GM12801 (cell line): Measurements from ENCODE around the gene CX3CR1.

ENCODE experiments used
- TF ChIP-seq, protein P1 (sequence below): IDR thresholded peaks from one replicate; pipeline ENCODE4 v1.5.1; 2011; ENCODE audit warnings: control low read depth; ENCODE audit not compliant: insufficient read length; ENCODE audit errors: extremely low read depth

Gene CX3CR1

GRCh38 chr3:39281533-39281932, 1.7 kb upstream of the CX3CR1 start:
- TF ChIP-seq, protein P1, sequence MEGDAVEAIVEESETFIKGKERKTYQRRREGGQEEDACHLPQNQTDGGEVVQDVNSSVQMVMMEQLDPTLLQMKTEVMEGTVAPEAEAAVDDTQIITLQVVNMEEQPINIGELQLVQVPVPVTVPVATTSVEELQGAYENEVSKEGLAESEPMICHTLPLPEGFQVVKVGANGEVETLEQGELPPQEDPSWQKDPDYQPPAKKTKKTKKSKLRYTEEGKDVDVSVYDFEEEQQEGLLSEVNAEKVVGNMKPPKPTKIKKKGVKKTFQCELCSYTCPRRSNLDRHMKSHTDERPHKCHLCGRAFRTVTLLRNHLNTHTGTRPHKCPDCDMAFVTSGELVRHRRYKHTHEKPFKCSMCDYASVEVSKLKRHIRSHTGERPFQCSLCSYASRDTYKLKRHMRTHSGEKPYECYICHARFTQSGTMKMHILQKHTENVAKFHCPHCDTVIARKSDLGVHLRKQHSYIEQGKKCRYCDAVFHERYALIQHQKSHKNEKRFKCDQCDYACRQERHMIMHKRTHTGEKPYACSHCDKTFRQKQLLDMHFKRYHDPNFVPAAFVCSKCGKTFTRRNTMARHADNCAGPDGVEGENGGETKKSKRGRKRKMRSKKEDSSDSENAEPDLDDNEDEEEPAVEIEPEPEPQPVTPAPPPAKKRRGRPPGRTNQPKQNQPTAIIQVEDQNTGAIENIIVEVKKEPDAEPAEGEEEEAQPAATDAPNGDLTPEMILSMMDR: no peak

DNA sequence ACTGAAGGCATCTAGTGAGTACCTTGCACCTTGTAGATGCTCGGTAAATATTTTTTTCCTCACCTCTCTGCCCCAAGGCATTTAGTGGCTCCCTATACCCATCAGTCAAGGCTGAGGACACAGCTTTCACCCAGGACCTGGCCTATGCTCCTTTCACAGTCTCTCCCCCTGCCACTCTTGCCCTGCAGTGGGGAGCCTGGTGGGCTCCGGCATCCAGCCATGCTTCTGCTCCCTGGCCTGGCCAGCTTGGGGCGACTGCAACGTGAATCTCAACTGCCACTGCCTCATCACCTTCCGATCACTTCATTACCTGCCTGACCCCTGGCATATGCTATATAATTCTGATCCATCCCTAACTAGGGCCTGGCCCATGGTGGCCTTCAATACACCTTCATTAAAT, 735 bp upstream of the CX3CR1 start:
- TF ChIP-seq, protein P1: no peak

DNA sequence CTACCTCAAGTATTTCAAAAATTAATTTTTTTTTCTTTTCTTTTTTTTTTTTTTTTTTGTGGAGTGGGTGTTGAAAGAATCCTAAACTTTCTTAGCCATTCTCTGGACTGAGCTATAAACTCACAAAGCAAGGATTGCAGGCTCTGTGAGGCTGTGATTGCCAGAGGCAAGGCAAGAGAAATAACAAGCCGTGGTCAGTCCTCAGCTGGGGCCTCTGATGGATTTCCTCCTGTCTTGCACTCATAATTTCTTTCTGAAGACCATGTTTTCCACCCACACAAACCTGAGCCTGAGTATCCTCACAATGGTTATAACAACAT, 1.3 kb downstream of the CX3CR1 start:
- TF ChIP-seq, protein P1: no peak

- TF ChIP-seq, protein P1: no peak
Measured at GRCh38 chr3:39277893-39278615, 1.8 kb downstream of the CX3CR1 start.

GRCh38 chr3:39276746-39277145, 3.1 kb downstream of the CX3CR1 start:
- TF ChIP-seq, protein P1: no peak

DNA sequence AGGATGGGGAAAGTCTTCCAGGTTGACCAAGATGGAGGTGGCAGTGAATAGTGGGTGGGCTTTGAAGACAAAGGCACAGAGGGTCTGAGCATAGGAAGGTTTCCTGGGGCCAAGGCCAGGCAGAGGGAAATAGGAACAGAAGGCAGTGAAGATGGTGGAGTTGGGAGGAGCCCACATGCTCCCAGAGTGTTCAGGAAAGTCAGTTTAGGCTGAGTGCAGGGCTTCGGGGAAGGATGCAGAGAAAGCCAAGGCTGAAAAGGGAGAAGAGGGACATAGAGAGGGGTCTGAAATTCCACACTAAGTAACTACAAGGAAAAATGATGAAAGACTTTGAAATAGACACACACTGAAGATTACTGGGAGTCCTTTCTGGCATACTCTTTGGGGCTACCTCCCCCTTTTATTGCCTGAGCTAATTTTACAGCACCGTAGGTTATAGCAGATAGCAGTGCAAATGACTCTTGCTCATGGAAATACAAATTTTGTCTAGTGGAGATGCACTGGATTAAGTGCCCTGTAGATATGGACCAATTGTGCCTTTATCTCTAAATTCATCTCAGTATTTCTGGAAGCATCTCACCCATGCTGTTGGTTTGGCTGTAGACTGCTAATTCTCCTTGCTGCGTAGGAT, 3.8 kb downstream of the CX3CR1 start:
- TF ChIP-seq, protein P1: no peak

- TF ChIP-seq, protein P1: no peak
Measured at GRCh38 chr3:39275052-39275451, 4.8 kb downstream of the CX3CR1 start.
